Activated naive CD8-positive, alpha-beta T cell treated with anti-CD3 and anti-CD28 coated beads, Interleukin-2, amount 10 ng/mL, durations not matched to agents 7 days and 5 days (primary cell): ENCODE results near the gene FAIM2. TPM values are rescaled to one million over a fixed set of nuclear protein-coding genes. Genes with fewer than 3 reads are reported as not detected.

Experiments used
- ATAC-seq: fragments of 150-1000 bp; cut with Tn5 transposase; one replicate; pipeline ENCODE4 v1.10.0; 2021; ENCODE audit warnings: low read depth, moderate library complexity
- POLR2A ChIA-PET: fragments of 350-600 bp; sonication (Branson Sonifier 250); formaldehyde crosslinking; loops from one replicate; lab custom pipeline; 2021; ENCODE audit warnings: antibody characterized with exemption; lab: Charles Lee
- DNase-seq: peaks from one replicate; pipeline ENCODE4 v3.0.0; 2021
- H3K27ac Mint-ChIP-seq: one replicate; pipeline ENCODE4 v1.8.0; 2022; ENCODE audit warnings: mild to moderate bottlenecking, mixed read lengths
- H3K27me3 Mint-ChIP-seq: one replicate; pipeline ENCODE4 v1.8.0; 2022; ENCODE audit warnings: mild to moderate bottlenecking, moderate library complexity, mixed read lengths
- H3K36me3 Mint-ChIP-seq: one replicate; pipeline ENCODE4 v1.8.0; 2021; ENCODE audit warnings: mild to moderate bottlenecking, mixed read lengths
- H3K4me1 Mint-ChIP-seq: one replicate; pipeline ENCODE4 v1.8.0; 2021; ENCODE audit warnings: mixed read lengths
- H3K4me3 Mint-ChIP-seq: one replicate; pipeline ENCODE4 v1.8.0; 2022; ENCODE audit warnings: mild to moderate bottlenecking, moderate library complexity, mixed read lengths
- H3K9me3 Mint-ChIP-seq: one replicate; pipeline ENCODE4 v1.8.0; 2021; ENCODE audit warnings: mixed read lengths
- total RNA-seq, 2 experiments: library from RNA; stranded (reverse); gene quantifications; one replicate each; pipeline ENCODE4 v1.2.3, GENCODE V29; 2021

Gene FAIM2
- total RNA-seq, 2 experiments from 2014 or later = 0.22 TPM; not detected in 1

DNA sequence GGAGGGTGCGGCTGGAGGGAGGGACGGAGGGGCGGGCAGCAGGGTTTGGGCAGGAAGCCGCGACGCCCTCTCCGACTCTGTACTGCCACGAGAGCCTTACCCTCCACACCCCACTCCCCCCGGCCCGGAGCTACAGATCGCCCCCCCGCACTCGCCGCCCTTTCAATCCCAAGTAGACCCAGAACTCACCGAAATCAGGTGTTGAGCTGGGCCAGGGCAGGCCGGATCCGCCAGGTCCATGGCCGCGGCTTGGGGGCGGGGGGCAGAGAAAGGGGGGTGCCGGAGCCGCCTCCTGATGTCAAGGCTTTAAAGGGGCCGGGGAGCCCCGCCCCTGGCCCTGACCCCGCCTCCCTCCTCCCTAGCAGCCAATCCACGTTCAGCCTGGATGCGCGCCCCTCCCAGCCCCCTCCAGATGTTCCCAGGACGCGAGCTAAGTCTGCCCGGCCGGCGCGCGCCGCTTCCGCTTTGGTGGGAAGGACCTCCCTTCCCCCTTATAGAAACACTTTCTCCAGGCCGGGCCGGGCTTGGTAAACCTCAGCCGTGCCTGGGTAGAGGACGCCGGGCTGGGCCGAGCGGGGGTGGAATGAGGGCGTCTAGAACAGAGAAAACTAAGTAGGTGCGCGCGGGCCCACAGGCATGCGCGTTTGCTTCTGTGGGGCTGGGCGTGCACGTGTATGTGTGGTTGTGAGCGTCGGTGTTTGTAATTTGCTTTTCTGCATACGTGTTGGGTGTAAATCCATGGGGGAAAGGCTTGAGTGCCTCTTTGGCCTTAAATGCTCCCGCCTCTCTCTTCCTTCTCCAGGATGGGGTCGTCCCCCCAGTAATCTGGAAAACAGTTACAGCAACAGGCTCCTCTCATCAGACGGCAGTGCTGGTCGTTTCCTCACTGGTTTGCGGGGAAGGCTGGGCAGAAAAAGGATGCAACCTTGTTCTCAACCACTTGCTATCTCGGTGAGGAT lies 75.3 kb downstream of the FAIM2 start, which contains the start of gene NCKAP5L:
NCKAP5L (minus strand) TSS at position 281 of the 959 bp plus-strand sequence. CDS start 24,369 bp downstream, outside the sequence.
- POLR2A ChIA-PET = interaction anchor here (0.6 to 2.6 kb wide), 10 partner anchors 10 to 718 kb away, joined by 3 to 17 read pairs (median 4); partner anchors contain the start of genes BCDIN3D and TMBIM6
- Mint-ChIP-seq H3K4me1 (peaks cover 23% of the 10 kb centered on the region), H3K4me3 (peak within 1 kb of the TSS; percentile 88), H3K9me3 (no peaks in the 10 kb centered on the region), H3K36me3 (no peaks in the 10 kb centered on the region), H3K27ac (peak within 1 kb of the TSS; percentile 92), H3K27me3 (no peaks in the 10 kb centered on the region)
- DNase-seq (peak; percentile 94), ATAC-seq (peak; percentile 92)

DNA sequence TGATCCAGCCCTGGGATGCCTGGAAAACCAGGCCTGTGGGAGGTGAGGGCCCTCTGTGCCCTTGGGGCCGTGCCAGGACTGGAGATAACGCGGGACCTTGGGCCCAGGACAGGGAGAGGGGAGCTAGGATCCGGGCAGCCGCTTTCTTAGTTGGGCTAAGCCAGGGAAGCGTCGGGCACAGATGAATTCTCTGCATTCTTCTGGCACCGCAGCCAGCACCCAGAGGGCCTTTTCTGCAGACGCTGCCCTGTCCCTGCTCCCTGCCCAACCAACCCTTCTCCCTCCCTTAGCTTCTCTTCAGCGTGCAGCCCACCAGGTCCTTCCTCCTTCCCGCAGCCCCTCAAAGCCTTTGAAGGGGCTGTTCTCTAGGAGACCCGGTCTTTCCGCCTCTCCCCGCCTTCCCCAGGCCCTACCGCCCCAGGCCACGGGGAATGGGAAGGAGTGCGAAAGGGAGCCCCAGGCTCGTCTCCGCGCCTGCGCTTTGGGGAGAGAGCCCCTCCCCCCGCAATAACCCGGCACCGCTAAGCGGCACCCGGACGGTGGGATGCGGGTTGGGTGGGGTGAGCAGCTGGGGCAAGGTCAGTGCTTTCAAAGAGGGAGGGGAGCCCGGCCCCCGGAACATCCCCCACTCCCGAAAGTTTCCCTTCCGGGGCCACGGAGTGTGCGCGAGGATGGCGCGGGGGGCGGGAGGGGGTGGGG lies 76.2 kb downstream of the FAIM2 start:
- Mint-ChIP-seq H3K27me3 (no peaks in the 10 kb centered on the region), H3K36me3 (peaks cover 3% of the 10 kb centered on the region), H3K4me3 (peak overlapping the region; percentile 88), H3K9me3 (no peaks in the 10 kb centered on the region), H3K27ac (no peak overlapping the region), H3K4me1 (peaks cover 25% of the 10 kb centered on the region)
- DNase-seq = peak; percentile 59
- POLR2A ChIA-PET = interaction anchor here (0.6 to 2.6 kb wide), 7 partner anchors 8 to 156 kb away, joined by 3 to 17 read pairs (median 4); partner anchors contain the start of genes BCDIN3D and TMBIM6
- no peak for ATAC-seq

DNA sequence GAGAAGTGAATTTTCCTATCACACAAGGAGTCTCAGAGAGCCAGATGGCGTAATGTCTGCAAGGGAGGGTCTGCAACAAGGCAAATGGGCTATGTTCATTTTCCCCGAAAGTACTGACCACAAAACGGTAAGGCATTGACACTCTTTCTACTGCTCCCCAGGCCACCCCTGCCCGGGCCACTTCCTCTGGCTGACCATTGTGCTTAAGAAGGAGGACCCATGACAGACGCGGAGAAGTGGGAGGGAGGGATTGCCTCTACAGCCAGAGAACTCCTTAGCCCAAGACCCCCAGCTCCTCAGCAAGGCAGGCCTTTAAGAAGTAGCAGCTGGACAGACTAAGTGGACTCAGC lies 76.7 kb downstream of the FAIM2 start:
- H3K36me3 Mint-ChIP-seq = peaks cover 5% of the 10 kb centered on the region
- DNase-seq (no peak), ATAC-seq (no peak)
- no peaks in the 10 kb centered on the region for H3K27me3 Mint-ChIP-seq
- peaks cover 27% of the 10 kb centered on the region for H3K4me1 Mint-ChIP-seq
- H3K4me3 Mint-ChIP-seq = peak overlapping the region; percentile 88
- POLR2A ChIA-PET = interaction anchor here (1.0 to 2.6 kb wide), 3 partner anchors 9 to 86 kb away, joined by 4 to 17 read pairs (median 9); partner anchors contain the start of genes BCDIN3D and TMBIM6
- no peak overlapping the region for H3K27ac Mint-ChIP-seq
- no peaks in the 10 kb centered on the region for H3K9me3 Mint-ChIP-seq

DNA sequence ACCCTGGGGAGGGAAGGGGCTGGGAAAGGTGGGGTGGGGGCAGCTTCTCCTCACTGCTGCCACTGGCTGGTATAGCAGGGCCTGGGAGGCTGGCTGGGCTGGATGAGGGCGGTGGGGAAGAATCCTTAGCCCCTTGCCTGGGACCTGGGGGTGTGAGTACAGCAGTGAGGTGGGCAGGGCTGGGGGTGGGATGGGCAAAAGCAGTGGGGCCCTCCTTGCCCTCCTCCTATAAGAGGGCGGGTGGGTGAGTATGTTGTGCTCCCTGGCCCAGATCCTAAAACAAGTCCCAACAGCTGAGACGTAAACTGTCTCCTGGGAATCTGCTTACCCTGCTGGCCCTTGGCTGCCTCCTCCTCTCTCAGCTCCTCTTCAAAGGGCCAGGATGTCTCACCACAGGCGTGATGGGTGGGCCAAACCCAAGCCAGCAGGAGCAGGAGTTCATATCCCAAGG lies 77.7 kb downstream of the FAIM2 start:
- H3K36me3 Mint-ChIP-seq = peaks cover 5% of the 10 kb centered on the region
- H3K4me3 Mint-ChIP-seq = no peak overlapping the region
- ATAC-seq = no peak
- peaks cover 32% of the 10 kb centered on the region for H3K4me1 Mint-ChIP-seq
- no peaks in the 10 kb centered on the region for H3K9me3 Mint-ChIP-seq
- H3K27me3 Mint-ChIP-seq = no peaks in the 10 kb centered on the region
- POLR2A ChIA-PET = interaction anchor here (2.6 kb wide), 1 partner anchor 17 kb away, joined by 9 read pairs; the partner anchor contains the start of gene BCDIN3D
- DNase-seq = no peak
- no peak overlapping the region for H3K27ac Mint-ChIP-seq

DNA sequence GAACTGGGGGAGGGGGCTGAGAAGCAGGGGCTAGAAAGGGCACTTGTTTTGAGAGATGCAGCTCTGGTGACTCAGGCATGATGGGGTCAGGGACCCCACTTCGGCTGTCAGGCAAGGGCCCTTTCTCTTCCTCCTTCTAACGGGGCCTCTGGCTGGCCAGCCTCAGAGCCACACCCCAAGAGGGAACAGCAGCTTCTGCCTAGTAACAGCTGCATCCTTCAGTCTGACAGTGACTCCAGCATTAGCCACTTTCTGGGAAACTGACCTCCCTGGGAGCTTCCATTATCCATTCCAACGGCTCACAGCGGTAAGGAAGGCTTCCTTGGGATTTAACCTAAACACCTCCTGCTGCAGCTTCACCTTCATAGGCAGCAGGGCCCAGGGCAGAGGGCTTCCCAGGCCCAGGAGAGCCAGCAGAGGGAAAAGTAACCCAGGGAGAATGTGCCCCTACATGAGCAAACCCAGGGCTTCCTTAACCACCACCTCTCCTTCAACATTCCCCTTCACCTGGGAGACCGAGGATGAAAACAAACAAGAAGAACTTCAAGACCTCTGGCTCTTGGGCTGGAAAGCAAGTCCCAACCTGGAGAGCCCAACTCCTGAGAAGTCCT lies 78.2 kb downstream of the FAIM2 start:
- POLR2A ChIA-PET = no interaction called here
- peaks cover 5% of the 10 kb centered on the region for H3K36me3 Mint-ChIP-seq
- ATAC-seq (no peak), DNase-seq (no peak)
- H3K4me3 Mint-ChIP-seq = no peak overlapping the region
- H3K9me3 Mint-ChIP-seq = no peaks in the 10 kb centered on the region
- no peaks in the 10 kb centered on the region for H3K27me3 Mint-ChIP-seq
- H3K4me1 Mint-ChIP-seq = peaks cover 34% of the 10 kb centered on the region
- H3K27ac Mint-ChIP-seq = no peak overlapping the region

DNA sequence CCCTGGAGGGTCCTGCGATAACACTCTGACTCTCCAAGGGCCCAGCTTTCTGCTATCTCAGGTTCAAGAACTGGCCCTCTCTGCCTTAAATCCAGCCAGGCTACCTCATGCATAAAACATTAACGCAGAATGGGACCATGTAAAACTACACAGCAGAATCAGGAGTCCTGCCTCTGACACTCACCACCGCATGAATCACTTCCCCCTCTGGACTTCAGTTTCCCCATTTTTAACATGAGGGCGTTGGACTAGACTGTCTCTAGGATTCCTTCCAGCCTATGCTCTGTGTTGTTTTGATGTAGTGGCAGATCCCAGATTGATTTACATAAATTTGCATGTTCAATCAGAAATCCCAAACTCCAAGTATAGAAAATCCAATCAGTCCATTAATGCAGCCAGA lies 78.8 kb downstream of the FAIM2 start:
- Mint-ChIP-seq H3K27ac (no peak overlapping the region), H3K27me3 (no peaks in the 10 kb centered on the region), H3K9me3 (no peaks in the 10 kb centered on the region), H3K4me1 (peaks cover 34% of the 10 kb centered on the region), H3K36me3 (peaks cover 5% of the 10 kb centered on the region), H3K4me3 (no peak overlapping the region)
- ATAC-seq = no peak
- DNase-seq = no peak
- POLR2A ChIA-PET = interaction anchor here (1.7 kb wide), 1 partner anchor 18 kb away, joined by 4 read pairs; the partner anchor contains the start of gene BCDIN3D

DNA sequence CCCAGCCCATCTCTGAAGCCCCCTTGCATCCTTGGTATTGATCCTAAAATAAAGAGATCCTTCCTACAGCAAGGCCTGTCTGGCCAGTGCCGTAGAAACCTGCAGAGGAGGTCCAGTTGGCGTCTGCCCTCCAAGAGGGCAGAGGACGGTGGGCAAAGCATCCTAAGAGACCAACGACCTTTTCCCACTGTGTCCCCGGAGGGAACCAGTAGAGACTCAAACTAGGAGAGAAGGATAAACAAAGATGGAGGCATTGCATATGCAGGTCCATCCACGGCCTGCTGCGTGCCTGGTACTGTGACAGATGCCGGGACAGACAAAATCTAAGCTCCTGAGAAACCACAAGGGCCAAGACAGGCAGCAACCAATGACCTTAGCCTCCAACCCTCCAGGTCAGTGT lies 79.3 kb downstream of the FAIM2 start:
- no peak for ATAC-seq
- Mint-ChIP-seq H3K9me3 (no peaks in the 10 kb centered on the region), H3K36me3 (peaks cover 6% of the 10 kb centered on the region)

DNA sequence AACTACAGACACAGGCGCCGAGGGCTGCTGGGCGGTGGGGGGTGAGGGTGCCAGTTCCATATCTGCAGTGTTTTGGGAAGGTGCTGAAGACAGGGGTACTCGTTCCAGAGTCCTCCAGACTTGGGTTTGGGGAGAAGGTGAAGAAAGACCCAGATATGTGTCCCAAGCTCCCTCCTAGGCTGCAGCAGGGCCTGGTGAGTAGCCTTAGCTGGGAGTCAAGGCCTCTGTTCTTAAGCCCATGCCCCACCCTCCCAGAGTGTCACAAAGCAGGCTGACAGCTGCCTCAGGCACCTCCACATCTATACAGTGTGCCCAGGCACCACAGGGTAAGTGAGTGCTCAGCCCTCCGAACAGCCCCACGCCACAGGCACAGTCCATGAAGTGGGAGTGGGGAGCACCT lies 79.7 kb downstream of the FAIM2 start:
- DNase-seq = no peak
- no peak for ATAC-seq
- Mint-ChIP-seq H3K4me3 (no peak overlapping the region), H3K27ac (no peak overlapping the region), H3K27me3 (no peaks in the 10 kb centered on the region), H3K36me3 (peaks cover 9% of the 10 kb centered on the region), H3K9me3 (no peaks in the 10 kb centered on the region), H3K4me1 (peaks cover 34% of the 10 kb centered on the region)
- POLR2A ChIA-PET = interaction anchor here (1.7 kb wide), 1 partner anchor 19 kb away, joined by 4 read pairs; the partner anchor contains the start of gene BCDIN3D

More for the DNA sequence above, 79.3 kb downstream of the FAIM2 start:
- Mint-ChIP-seq H3K4me1 (peaks cover 37% of the 10 kb centered on the region), H3K27me3 (no peaks in the 10 kb centered on the region), H3K4me3 (no peak overlapping the region), H3K27ac (no peak overlapping the region)
- DNase-seq = no peak
- POLR2A ChIA-PET = interaction anchor here (1.7 kb wide), 1 partner anchor 19 kb away, joined by 4 read pairs; the partner anchor contains the start of gene BCDIN3D

DNA sequence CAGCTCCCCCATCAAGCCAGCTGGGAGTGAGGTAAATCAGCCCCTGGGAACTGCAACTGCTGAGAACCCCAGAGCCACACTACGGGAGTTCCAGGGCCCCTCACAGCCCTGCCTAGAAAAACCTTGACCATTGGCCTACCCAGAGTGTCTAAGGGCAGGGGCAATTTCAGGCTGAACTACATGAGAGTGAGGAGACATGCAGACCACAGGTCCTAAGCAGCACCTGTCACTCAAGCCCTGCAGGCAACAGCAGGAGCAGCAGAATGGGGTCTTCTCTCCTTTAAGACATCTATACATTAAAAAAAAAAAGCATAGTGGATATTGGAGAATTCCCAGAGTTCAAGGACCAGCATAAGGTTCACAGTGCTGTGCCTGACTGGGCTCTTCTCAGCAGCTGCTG lies 80.3 kb downstream of the FAIM2 start:
- Mint-ChIP-seq H3K27ac (no peak overlapping the region), H3K27me3 (no peaks in the 10 kb centered on the region)

DNA sequence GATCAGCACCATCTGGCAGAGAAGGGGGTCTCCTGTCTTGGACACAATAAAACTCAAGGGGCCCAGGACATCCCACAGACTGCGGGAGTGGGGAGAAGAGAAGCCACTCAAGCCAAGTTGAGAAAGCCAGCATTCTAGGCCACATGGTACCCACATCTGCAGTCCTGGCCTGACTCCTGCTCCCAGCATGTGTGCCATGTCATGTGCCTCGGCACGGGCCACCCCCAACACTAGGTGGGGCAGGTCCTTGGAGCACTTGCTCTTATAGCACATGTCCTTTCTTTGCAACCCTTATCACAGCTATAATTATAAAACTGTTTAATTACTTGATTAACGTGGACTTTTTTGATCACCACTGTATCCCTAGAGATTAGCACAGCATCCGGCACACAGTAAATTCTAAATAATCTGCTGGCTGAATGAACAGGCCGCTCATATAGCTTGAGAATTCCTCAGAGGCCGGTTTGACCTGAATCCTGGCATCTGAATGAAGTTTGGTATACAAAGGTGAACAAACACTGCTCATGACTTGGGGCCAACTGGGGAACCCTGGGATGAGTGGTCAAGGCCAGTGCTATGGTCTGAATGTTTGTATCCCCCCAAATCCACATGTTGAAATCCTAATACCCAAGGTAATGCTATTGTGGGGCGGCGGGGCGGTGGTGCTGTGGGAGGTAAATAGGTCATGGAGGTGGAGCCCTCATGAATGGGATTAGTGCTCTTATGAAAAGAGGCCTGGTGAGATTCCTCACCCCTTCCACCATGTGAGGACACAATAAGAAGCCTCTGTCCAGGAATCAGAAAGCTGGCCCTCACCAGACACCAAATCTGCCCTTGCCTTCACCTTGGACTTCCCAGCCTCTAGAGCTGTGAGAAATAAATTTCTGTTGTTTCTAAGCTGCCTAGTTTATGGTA lies 82.1 kb downstream of the FAIM2 start:
- POLR2A ChIA-PET = interaction anchor here (0.6 to 1.2 kb wide), 4 partner anchors 18 to 211 kb away, joined by 3 to 5 read pairs (median 4); partner anchors contain the start of genes BCDIN3D and TMBIM6
- ATAC-seq = no peak

More for the DNA sequence above, 80.3 kb downstream of the FAIM2 start:
- Mint-ChIP-seq H3K9me3 (no peaks in the 10 kb centered on the region), H3K4me3 (no peak overlapping the region), H3K36me3 (peaks cover 9% of the 10 kb centered on the region), H3K4me1 (peaks cover 29% of the 10 kb centered on the region)
- DNase-seq = no peak
- POLR2A ChIA-PET = interaction anchor here (1.7 kb wide), 1 partner anchor 20 kb away, joined by 4 read pairs; the partner anchor contains the start of gene BCDIN3D
- ATAC-seq = no peak

DNA sequence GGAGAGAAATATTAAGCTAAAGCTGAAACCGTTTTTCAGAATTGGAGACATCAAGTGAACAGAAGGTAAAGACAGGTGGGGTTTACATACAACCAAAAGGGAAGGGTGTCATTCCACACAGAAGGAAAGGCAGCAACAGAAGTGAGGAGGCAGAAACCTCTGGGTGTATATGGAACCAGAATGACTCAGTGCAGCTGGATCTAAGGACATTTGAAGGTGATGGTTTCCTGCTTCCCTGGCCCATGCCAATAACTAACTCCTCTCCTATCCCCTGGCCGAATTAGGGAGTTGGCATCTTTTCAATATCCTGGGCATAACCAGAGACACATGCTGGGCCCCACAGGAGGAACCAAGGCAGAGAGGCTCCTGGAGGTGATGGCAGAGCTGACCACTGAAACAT lies 83.9 kb downstream of the FAIM2 start:
- H3K27ac Mint-ChIP-seq = peak overlapping the region; percentile 4
- no peaks in the 10 kb centered on the region for H3K27me3 Mint-ChIP-seq
- no peaks in the 10 kb centered on the region for H3K9me3 Mint-ChIP-seq
- peaks cover 11% of the 10 kb centered on the region for H3K36me3 Mint-ChIP-seq
- ATAC-seq = no peak
- no peak overlapping the region for H3K4me3 Mint-ChIP-seq
- H3K4me1 Mint-ChIP-seq = peaks cover 23% of the 10 kb centered on the region
- POLR2A ChIA-PET = interaction anchor here (0.6 to 0.7 kb wide), 3 partner anchors 19 to 247 kb away, joined by 3 to 4 read pairs (median 4); no protein-coding TSS in a partner anchor
- DNase-seq = no peak

More for the DNA sequence above, 82.1 kb downstream of the FAIM2 start:
- no peaks in the 10 kb centered on the region for H3K9me3 Mint-ChIP-seq
- peak overlapping the region; percentile 53 for H3K4me3 Mint-ChIP-seq
- no peak for DNase-seq
- peaks cover 9% of the 10 kb centered on the region for H3K36me3 Mint-ChIP-seq
- H3K27ac Mint-ChIP-seq = peak overlapping the region; percentile 87
- H3K4me1 Mint-ChIP-seq = peaks cover 28% of the 10 kb centered on the region
- no peaks in the 10 kb centered on the region for H3K27me3 Mint-ChIP-seq
